GM19351 (cell line): ENCODE data around the gene NUP50.

Source experiments
- ATAC-seq: cut with Tn5 transposase; IDR thresholded peaks from one replicate; pipeline ENCODE4 v1.9.1; 2021; ENCODE audit warnings: mild to moderate bottlenecking, moderate library complexity; ENCODE audit not compliant: unreplicated experiment

NUP50 gene

GRCh38 chr22:45163451-45164269 lies at the start of gene NUP50:
Gene NUP50, plus strand, starts transcription at chr22:45163925. Its CDS starts 4,253 bp downstream, at chr22:45168178.
- ATAC-seq = peak; percentile 80

- ATAC-seq = no peak
These were observed 43.3 kb upstream of the NUP50 start for GRCh38 chr22:45120440-45120839.

GRCh38 chr22:45120931-45121330 lies 42.8 kb upstream of the NUP50 start:
- no peak for ATAC-seq

- ATAC-seq = no peak
These were observed 39.4 kb upstream of the NUP50 start for GRCh38 chr22:45124176-45124847.

- no peak for ATAC-seq
These were observed 38.5 kb upstream of the NUP50 start for GRCh38 chr22:45125188-45125587.

GRCh38 chr22:45127866-45128265 lies 35.9 kb upstream of the NUP50 start:
- ATAC-seq = no peak

- no peak for ATAC-seq
These were observed 33.8 kb upstream of the NUP50 start for GRCh38 chr22:45129703-45130524.

- no peak for ATAC-seq
These were observed 32.8 kb upstream of the NUP50 start for GRCh38 chr22:45130891-45131290.

- no peak for ATAC-seq
These were observed 32.0 kb upstream of the NUP50 start for GRCh38 chr22:45131749-45132148.

GRCh38 chr22:45134313-45134712 lies 29.4 kb upstream of the NUP50 start:
- ATAC-seq = no peak

- ATAC-seq = no peak
These were observed 27.1 kb upstream of the NUP50 start for GRCh38 chr22:45136594-45136993.

- no peak for ATAC-seq
These were observed 24.0 kb upstream of the NUP50 start for GRCh38 chr22:45139693-45140092.

GRCh38 chr22:45142376-45142775 lies 21.3 kb upstream of the NUP50 start:
- no peak for ATAC-seq

GRCh38 chr22:45144916-45145315 lies 18.8 kb upstream of the NUP50 start:
- ATAC-seq = no peak

GRCh38 chr22:45149671-45150070 lies 14.1 kb upstream of the NUP50 start:
- ATAC-seq = no peak

GRCh38 chr22:45150139-45150538 lies 13.6 kb upstream of the NUP50 start:
- ATAC-seq = no peak

GRCh38 chr22:45151503-45151902 lies 12.2 kb upstream of the NUP50 start:
- ATAC-seq = no peak

- ATAC-seq = no peak
These were observed 9.3 kb upstream of the NUP50 start for GRCh38 chr22:45154383-45154782.

- ATAC-seq = no peak
These were observed 8.5 kb upstream of the NUP50 start for GRCh38 chr22:45155050-45155840.

- ATAC-seq = no peak
These were observed 5.8 kb upstream of the NUP50 start for GRCh38 chr22:45157907-45158306.
